ACC112 (cell line): ENCODE results near the gene BRIP1.
"Not testable (repeated sequence)": the region's sequence is repeated elsewhere in the genome, so short reads cannot be mapped to it uniquely, and the experiment has no call there.

ENCODE experiments used
- H2AFZ ChIP-seq: fragments of 200-600 bp; sonication (generic); one replicate; pipeline ENCODE4 v1.6.0; 2017; ENCODE audit warnings: antibody characterized with exemption, low read length; ENCODE audit not compliant: unreplicated experiment
- H3K27ac ChIP-seq: fragments of 200-600 bp; sonication (generic); 2 replicates; pipeline ENCODE4 v1.5.1; 2014; ENCODE audit warnings: low read depth, mild to moderate bottlenecking, antibody characterized with exemption, low read length, moderate library complexity
- H3K27me3 ChIP-seq: fragments of 200-600 bp; sonication (generic); 2 replicates; pipeline ENCODE4 v1.6.1; 2014; ENCODE audit warnings: mild to moderate bottlenecking, antibody characterized with exemption, low read length, moderate library complexity, mixed read lengths; ENCODE audit not compliant: insufficient read depth
- H3K36me3 ChIP-seq: fragments of 200-600 bp; sonication (generic); 2 replicates; pipeline ENCODE4 v1.6.1; 2016; ENCODE audit warnings: mild to moderate bottlenecking, antibody characterized with exemption, low read length, moderate library complexity, mixed read lengths; ENCODE audit not compliant: insufficient read depth
- H3K4me1 ChIP-seq: fragments of 200-600 bp; sonication (generic); one replicate; pipeline ENCODE4 v1.6.1; 2016; ENCODE audit warnings: low read length, mixed read lengths; ENCODE audit not compliant: insufficient read depth, unreplicated experiment, control insufficient read depth
- H3K4me3 ChIP-seq: fragments of 200-600 bp; sonication (generic); 2 replicates; pipeline ENCODE4 v1.5.1; 2014; ENCODE audit warnings: mild to moderate bottlenecking, low read depth, low read length
- H3K79me2 ChIP-seq: fragments of 200-600 bp; sonication (generic); one replicate; pipeline ENCODE4 v1.6.0; 2016; ENCODE audit warnings: low read length; ENCODE audit not compliant: control insufficient read depth, unreplicated experiment, insufficient read depth

Gene BRIP1

GRCh38 chr17:61720016-61720795, 143.1 kb downstream of the BRIP1 start:
- H3K4me1 ChIP-seq = no peaks in the 10 kb centered on the region
- H2AFZ ChIP-seq = no peak overlapping the region
- no peaks in the 10 kb centered on the region for H3K79me2 ChIP-seq
- no peaks in the 10 kb centered on the region for H3K27me3 ChIP-seq
- no peak overlapping the region for H3K27ac ChIP-seq
- H3K4me3 ChIP-seq = no peak overlapping the region
- peaks cover 17% of the 10 kb centered on the region for H3K36me3 ChIP-seq

- not testable (repeated sequence) for H3K4me3 ChIP-seq, H2AFZ ChIP-seq, H3K27ac ChIP-seq, H3K27me3 ChIP-seq, H3K4me1 ChIP-seq, H3K79me2 ChIP-seq
- H3K36me3 ChIP-seq = peaks cover 23% of the 10 kb centered on the region
These were observed 144.1 kb downstream of the BRIP1 start for GRCh38 chr17:61719220-61719619.

GRCh38 chr17:61718022-61718421, 145.3 kb downstream of the BRIP1 start:
- no peak overlapping the region for H3K4me3 ChIP-seq
- H3K4me1 ChIP-seq = no peaks in the 10 kb centered on the region
- no peaks in the 10 kb centered on the region for H3K27me3 ChIP-seq
- H3K27ac ChIP-seq = no peak overlapping the region
- H3K36me3 ChIP-seq = peaks cover 23% of the 10 kb centered on the region
- no peaks in the 10 kb centered on the region for H3K79me2 ChIP-seq
- no peak overlapping the region for H2AFZ ChIP-seq

GRCh38 chr17:61717352-61717751, 146.0 kb downstream of the BRIP1 start:
- Histone ChIP-seq H2AFZ (no peak overlapping the region), H3K27ac (no peak overlapping the region), H3K4me1 (no peaks in the 10 kb centered on the region), H3K79me2 (no peaks in the 10 kb centered on the region), H3K27me3 (no peaks in the 10 kb centered on the region), H3K4me3 (no peak overlapping the region), H3K36me3 (peaks cover 23% of the 10 kb centered on the region)

- Histone ChIP-seq H3K79me2 (no peaks in the 10 kb centered on the region), H3K36me3 (peaks cover 23% of the 10 kb centered on the region), H3K4me1 (no peaks in the 10 kb centered on the region), H3K4me3 (no peak overlapping the region), H3K27ac (no peak overlapping the region), H2AFZ (no peak overlapping the region), H3K27me3 (no peaks in the 10 kb centered on the region)
These were observed 147.0 kb downstream of the BRIP1 start for GRCh38 chr17:61716225-61716829.

GRCh38 chr17:61715348-61715747, 148.0 kb downstream of the BRIP1 start:
- Histone ChIP-seq H2AFZ (no peak overlapping the region), H3K36me3 (peaks cover 23% of the 10 kb centered on the region), H3K79me2 (no peaks in the 10 kb centered on the region), H3K27me3 (no peaks in the 10 kb centered on the region), H3K4me3 (no peak overlapping the region), H3K27ac (no peak overlapping the region), H3K4me1 (no peaks in the 10 kb centered on the region)

- Histone ChIP-seq H3K4me1 (no peaks in the 10 kb centered on the region), H3K27ac (no peak overlapping the region), H3K79me2 (no peaks in the 10 kb centered on the region), H3K27me3 (no peaks in the 10 kb centered on the region), H3K36me3 (peaks cover 23% of the 10 kb centered on the region), H3K4me3 (no peak overlapping the region), H2AFZ (no peak overlapping the region)
These were observed 149.0 kb downstream of the BRIP1 start for GRCh38 chr17:61714300-61714699.

- Histone ChIP-seq H2AFZ (no peak overlapping the region), H3K79me2 (no peaks in the 10 kb centered on the region), H3K36me3 (peaks cover 34% of the 10 kb centered on the region), H3K27me3 (no peaks in the 10 kb centered on the region), H3K4me3 (no peak overlapping the region), H3K27ac (no peak overlapping the region), H3K4me1 (no peaks in the 10 kb centered on the region)
These were observed 150.3 kb downstream of the BRIP1 start for GRCh38 chr17:61713035-61713434.

- H2AFZ ChIP-seq = no peak overlapping the region
- no peaks in the 10 kb centered on the region for H3K27me3 ChIP-seq
- H3K4me1 ChIP-seq = no peaks in the 10 kb centered on the region
- no peaks in the 10 kb centered on the region for H3K79me2 ChIP-seq
- H3K27ac ChIP-seq = no peak overlapping the region
- H3K4me3 ChIP-seq = no peak overlapping the region
- H3K36me3 ChIP-seq = peaks cover 25% of the 10 kb centered on the region
These were observed 152.8 kb downstream of the BRIP1 start for GRCh38 chr17:61710546-61710945.

- Histone ChIP-seq H3K27me3 (no peaks in the 10 kb centered on the region), H2AFZ (no peak overlapping the region), H3K4me3 (no peak overlapping the region), H3K4me1 (no peaks in the 10 kb centered on the region), H3K36me3 (peaks cover 20% of the 10 kb centered on the region), H3K27ac (no peak overlapping the region), H3K79me2 (no peaks in the 10 kb centered on the region)
These were observed 153.8 kb downstream of the BRIP1 start for GRCh38 chr17:61709567-61709966.

GRCh38 chr17:61704935-61705449, 158.3 kb downstream of the BRIP1 start:
- no peak overlapping the region for H2AFZ ChIP-seq
- H3K4me1 ChIP-seq = no peaks in the 10 kb centered on the region
- no peak overlapping the region for H3K4me3 ChIP-seq
- H3K27ac ChIP-seq = no peak overlapping the region
- no peaks in the 10 kb centered on the region for H3K79me2 ChIP-seq
- H3K27me3 ChIP-seq = no peaks in the 10 kb centered on the region
- H3K36me3 ChIP-seq = peaks cover 21% of the 10 kb centered on the region
